K562 (cell line): ENCODE measurements around the gene NF1. TPM values are rescaled to one million over a fixed set of nuclear protein-coding genes. Genes with fewer than 3 reads are reported as not detected.
"Not testable (repeated sequence)": the region's sequence is repeated elsewhere in the genome, so short reads cannot be mapped to it uniquely, and the experiment has no call there.

ENCODE experiments used
- ATAC-seq: fragments of 200-7000 bp; cut with Tn5 transposase; 3 replicates; pipeline ENCODE4 v1.9.1; 2020; ENCODE audit warnings: moderate library complexity
- BruUV-seq: library from RNA; stranded (reverse); fragments of 400-500 nt; replicated peaks from 2 replicates; lab custom pipeline; 2021; lab: Mats Ljungman, UMichigan
- CTCF ChIA-PET: fragments of 300-600 bp; formaldehyde crosslinking; extraction: SDS; loops from one replicate; lab custom pipeline; 2021; ENCODE audit warnings: low intra/inter-chr PET ratio; lab: Yijun Ruan, JAX
- POLR2A ChIA-PET: fragments of 300-600, 350-650 bp; sonication (Branson Sonifier 250); formaldehyde crosslinking; extraction: SDS; loops from one replicate; lab custom pipeline; 2021; ENCODE audit warnings: antibody characterized with exemption, inconsistent platforms; lab: Yijun Ruan, JAX
- DNase-seq, 4 experiments: peaks; one replicate each; pipeline versions ENCODE4 v3.0.0 to v3.0.0-alpha.2; 2011 to 2018; ENCODE audit warnings: low spot score in 3 of 4, mixed read lengths in 3 of 4; ENCODE audit errors: extremely low read depth in 1 of 4
- FAIRE-seq: peaks from 2 replicates; lab custom pipeline; 2011; peaks lifted over from hg19 to GRCh38; lab: Jason Lieb, UNC
- H2AFZ ChIP-seq: 2 replicates; pipeline ENCODE4 v1.6.0; 2011; ENCODE audit warnings: low read depth, low read length, control low read depth, inconsistent platforms
- H3K27ac ChIP-seq: fragments of 200-600 bp; 3 replicates; pipeline ENCODE4 v1.8.0; 2011; ENCODE audit warnings: low read depth, mild to moderate bottlenecking, control low read depth, inconsistent platforms, low read length, moderate library complexity, mixed read lengths; ENCODE audit errors: extremely low read depth
- H3K27me3 ChIP-seq, 2 experiments: fragments of 300-600 bp in 1 of 2; 2 replicates in 1 of 2; 3 replicates in 1 of 2; pipeline versions ENCODE4 v1.6.0 to v1.8.0; 2011; ENCODE audit warnings: inconsistent platforms in 2 of 2, low read length in 2 of 2, mild to moderate bottlenecking in 1 of 2, mixed read lengths in 1 of 2, moderate library complexity in 1 of 2; ENCODE audit not compliant: control insufficient read depth in 2 of 2, insufficient read depth in 2 of 2
- H3K36me3 ChIP-seq: fragments of 300-600 bp; 3 replicates; pipeline ENCODE4 v1.8.0; 2011; ENCODE audit warnings: mild to moderate bottlenecking, low read length, inconsistent platforms; ENCODE audit not compliant: control insufficient read depth, insufficient read depth
- H3K4me1 ChIP-seq, 2 experiments: fragments of 200-600 bp in 1 of 2; replicated peaks in 1 of 2; 2 replicates in 1 of 2; 3 replicates in 1 of 2; pipeline versions ENCODE4 v1.5.1 to v1.8.0; 2011; ENCODE audit warnings: inconsistent platforms in 2 of 2, low read length in 2 of 2, mild to moderate bottlenecking in 1 of 2, mixed read lengths in 1 of 2, moderate library complexity in 1 of 2; ENCODE audit not compliant: control insufficient read depth in 2 of 2, insufficient read depth in 2 of 2
- H3K4me2 ChIP-seq: 2 replicates; pipeline ENCODE4 v1.6.1; 2011; ENCODE audit warnings: low read length, control low read depth, inconsistent platforms, mixed read lengths; ENCODE audit not compliant: insufficient read depth
- H3K4me3 ChIP-seq: fragments of 200-600 bp; sonication (generic), shearing (Covaris generic); 2 replicates; pipeline ENCODE4 v1.5.1; 2016; ENCODE audit warnings: control low read depth, inconsistent platforms
- H3K79me2 ChIP-seq: fragments of 200-600 bp; 3 replicates; pipeline ENCODE4 v1.8.0; 2011; ENCODE audit warnings: low read length, inconsistent platforms; ENCODE audit not compliant: control insufficient read depth, insufficient read depth
- H3K9ac ChIP-seq, 2 experiments: 2 replicates each; pipeline versions ENCODE4 v1.6.0 to v1.6.1; 2011; ENCODE audit warnings: low read depth in 2 of 2, low read length in 2 of 2, control low read depth in 1 of 2, inconsistent platforms in 1 of 2, mild to moderate bottlenecking in 1 of 2, mixed read lengths in 1 of 2; ENCODE audit not compliant: insufficient read depth in 1 of 2
- H3K9me1 ChIP-seq: one replicate; pipeline ENCODE4 v1.6.0; 2011; ENCODE audit warnings: inconsistent platforms, mild to moderate bottlenecking, low read length, moderate library complexity; ENCODE audit not compliant: control insufficient read depth, insufficient read depth
- H3K9me3 ChIP-seq: replicated peaks from 2 replicates; pipeline ENCODE4 v1.5.1; 2011; ENCODE audit warnings: low read depth, low read length, inconsistent platforms; ENCODE audit not compliant: control insufficient read depth, insufficient read depth
- H4K20me1 ChIP-seq: replicated peaks from 2 replicates; pipeline ENCODE4 v1.6.1; 2011; ENCODE audit warnings: low read length, inconsistent platforms, mixed read lengths; ENCODE audit not compliant: control insufficient read depth, insufficient read depth
- CBFA2T2 ChIP-seq: fragments of 450-650 bp; conservative IDR thresholded peaks from 2 replicates; pipeline ENCODE4 v1.6.1; 2017; ENCODE audit warnings: mild to moderate bottlenecking
- CEBPB ChIP-seq: fragments of 450-650 bp; IDR thresholded peaks from 2 replicates; pipeline ENCODE4 v1.6.1; 2016; ENCODE audit warnings: missing genetic modification characterization, missing compliant biosample characterization
- CEBPG ChIP-seq, 3 experiments: fragments of 200-800 bp in 1 of 3; sonication (Bioruptor generic) in 1 of 3; sonication (generic) in 1 of 3; formaldehyde crosslinking in 1 of 3; IDR thresholded peaks in 2 of 3; conservative IDR thresholded peaks in 1 of 3; 2 replicates each; pipeline versions ENCODE4 v1.6.1 to v1.8.0; 2016 to 2022; ENCODE audit warnings: missing compliant biosample characterization in 2 of 3, missing genetic modification characterization in 2 of 3, mild to moderate bottlenecking in 1 of 3, missing genetic modification reagents in 1 of 3
- CREM ChIP-seq: IDR thresholded peaks from 2 replicates; pipeline ENCODE4 v1.6.1; 2014; ENCODE audit warnings: antibody characterized with exemption, low read depth
- DPF2 ChIP-seq: fragments of 450-650 bp; IDR thresholded peaks from 2 replicates; pipeline ENCODE4 v1.6.1; 2016
- WGBS: fragments of 100-300 bp; shearing (Covaris generic); methylation state at CpG from one replicate; pipeline ENCODE4 v1.1.6; 2016; ENCODE audit warnings: low coverage, mixed read lengths; ENCODE audit not compliant: insufficient coverage; ENCODE audit errors: missing lambda C conversion rate; 5-methylcytosine and 5-hydroxymethylcytosine counted together
- in situ Hi-C: fragments of 300-500 bp; cut with MboI; formaldehyde crosslinking; loops from 4 replicates; pipeline ENCODE4 v1.15.0; 2018; ENCODE audit warnings: inconsistent platforms, mixed read lengths
- intact Hi-C: fragments of 100-400 bp; cut with micrococcal nuclease; formaldehyde crosslinking; loops from 2 replicates; pipeline ENCODE4 v1.14.2; 2022
- polyA plus RNA-seq, 8 experiments: library from polyadenylated mRNA; depleted of rRNA in 4 of 8; stranded (reverse) in 5 of 8; unstranded in 3 of 8; fragments of >200 nt; fragmentation: Nextera tagmentation in 2 of 8; fragmentation: Illumina TruSeq in 1 of 8; extraction: Ambion mirVana in 2 of 8; extraction: Trizol in 1 of 8; gene quantifications; 2 replicates each; pipeline versions ENCODE4 v1.2.1 to v1.2.3, GENCODE V29; 2011 to 2014; ENCODE audit warnings: inconsistent platforms in 1 of 8, missing spikeins in 1 of 8
- total RNA-seq, 7 experiments: library from RNA; depleted of rRNA in 6 of 7; stranded (reverse); fragments of >200 nt in 6 of 7; fragmentation: Illumina TruSeq in 2 of 7; extraction: Trizol in 2 of 7; gene quantifications; 2 replicates each; pipeline versions ENCODE4 v1.2.1 to v1.2.3, GENCODE V29; 2011 to 2021; ENCODE audit warnings: low replicate concordance in 1 of 7
- TF ChIP-seq, protein P1 (sequence below), 2 experiments: IDR thresholded peaks in 1 of 2; conservative IDR thresholded peaks in 1 of 2; 2 replicates each; pipeline ENCODE4 v1.6.1; 2016; ENCODE audit warnings: low read depth in 2 of 2, mild to moderate bottlenecking in 1 of 2, missing compliant biosample characterization in 1 of 2, missing genetic modification characterization in 1 of 2, moderate library complexity in 1 of 2
- TF ChIP-seq, protein P2 (sequence below): fragments of 450-650 bp; IDR thresholded peaks from 2 replicates; pipeline ENCODE4 v1.6.1; 2016; ENCODE audit warnings: mild to moderate bottlenecking, moderate library complexity

Gene NF1
- total and polyA plus RNA-seq, 9 of the 15 experiments (the other 6 are each of a cell fraction or from before 2014, with no cell fraction given), result 3.4 to 41.9 (median 24.3) TPM

DNA sequence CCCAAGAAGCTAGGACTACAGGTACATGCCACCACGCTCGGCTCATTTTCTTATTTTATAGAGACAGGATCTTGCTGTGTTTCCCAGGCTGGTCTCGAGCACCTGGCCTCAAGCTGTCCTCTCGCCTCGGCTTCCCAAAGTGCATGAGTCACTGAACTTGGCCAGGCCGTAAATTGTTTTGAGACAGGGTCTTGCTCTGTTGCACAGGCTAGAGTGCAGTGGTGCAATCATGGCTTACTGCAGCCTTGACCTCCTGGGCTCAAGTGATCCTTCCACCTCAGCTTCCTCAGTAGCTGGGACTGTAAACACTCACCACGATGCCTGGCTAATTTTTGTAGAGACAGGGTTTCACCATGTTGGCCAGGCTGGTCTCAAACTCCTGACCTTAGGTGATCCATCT, 18.6 kb downstream of the NF1 start:
- H2AFZ ChIP-seq, H3K27me3 ChIP-seq, H4K20me1 ChIP-seq, H3K4me3 ChIP-seq, intact Hi-C loops, H3K9ac ChIP-seq, H3K4me1 ChIP-seq, H3K36me3 ChIP-seq, H3K9me1 ChIP-seq, in situ Hi-C loops, BruUV-seq, H3K9me3 ChIP-seq, CTCF ChIA-PET: not testable (repeated sequence)
- FAIRE-seq (peak; percentile 79), DNase-seq (peak in 1 of 4 experiments; percentile 70), ATAC-seq (peak; percentile 89)
- POLR2A ChIA-PET, result interaction anchor here (1.5 to 1.8 kb wide), 3 partner anchors 10 to 18 kb away, joined by 5 to 8 read pairs (median 6); partner anchors contain the start of gene NF1
- Histone ChIP-seq H3K79me2 (peaks cover 72% of the 10 kb centered on the region), H3K4me2 (peak overlapping the region; percentile 14; the same call in 1 of the 2 replicates), H3K27ac (peak overlapping the region; percentile 48; the same call in 2 of the 3 replicates)
- 25% methylated on average over 7 of the region's 7 CpGs for WGBS
- TF ChIP-seq, protein P1, sequence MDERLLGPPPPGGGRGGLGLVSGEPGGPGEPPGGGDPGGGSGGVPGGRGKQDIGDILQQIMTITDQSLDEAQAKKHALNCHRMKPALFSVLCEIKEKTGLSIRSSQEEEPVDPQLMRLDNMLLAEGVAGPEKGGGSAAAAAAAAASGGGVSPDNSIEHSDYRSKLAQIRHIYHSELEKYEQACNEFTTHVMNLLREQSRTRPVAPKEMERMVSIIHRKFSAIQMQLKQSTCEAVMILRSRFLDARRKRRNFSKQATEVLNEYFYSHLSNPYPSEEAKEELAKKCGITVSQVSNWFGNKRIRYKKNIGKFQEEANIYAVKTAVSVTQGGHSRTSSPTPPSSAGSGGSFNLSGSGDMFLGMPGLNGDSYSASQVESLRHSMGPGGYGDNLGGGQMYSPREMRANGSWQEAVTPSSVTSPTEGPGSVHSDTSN (CRISPR knock-in tag; IDR thresholded peaks at IDR 0.05; ENCODE audit: low read depth), result not testable (repeated sequence)
- TF ChIP-seq, protein P1 (tag; conservative IDR thresholded peaks at IDR 0.05; ENCODE audit: low read depth), result peak; percentile 90
- TF ChIP-seq DPF2, result peak; percentile 64; the same call in 1 of the 2 replicates
- peak; percentile 57; the same call in 1 of the 2 replicates for TF ChIP-seq CEBPG (CRISPR knock-in tag; IDR thresholded peaks at IDR 0.05)
- TF ChIP-seq CEBPG (tag; conservative IDR thresholded peaks at IDR 0.05 in 1 of 2, IDR thresholded peaks at IDR 0.05 in 1 of 2), result peak in 1 of 2 experiments; percentile 59; a peak in 2 of 4 replicates
- 0 out of 2 replicates have a peak, but pooled peaks have one; percentile 4 for TF ChIP-seq CBFA2T2
- TF ChIP-seq CEBPB (tag), result peak; percentile 90
- peak; percentile 5; the same call in 1 of the 2 replicates for TF ChIP-seq CREM
- TF ChIP-seq, protein P2, sequence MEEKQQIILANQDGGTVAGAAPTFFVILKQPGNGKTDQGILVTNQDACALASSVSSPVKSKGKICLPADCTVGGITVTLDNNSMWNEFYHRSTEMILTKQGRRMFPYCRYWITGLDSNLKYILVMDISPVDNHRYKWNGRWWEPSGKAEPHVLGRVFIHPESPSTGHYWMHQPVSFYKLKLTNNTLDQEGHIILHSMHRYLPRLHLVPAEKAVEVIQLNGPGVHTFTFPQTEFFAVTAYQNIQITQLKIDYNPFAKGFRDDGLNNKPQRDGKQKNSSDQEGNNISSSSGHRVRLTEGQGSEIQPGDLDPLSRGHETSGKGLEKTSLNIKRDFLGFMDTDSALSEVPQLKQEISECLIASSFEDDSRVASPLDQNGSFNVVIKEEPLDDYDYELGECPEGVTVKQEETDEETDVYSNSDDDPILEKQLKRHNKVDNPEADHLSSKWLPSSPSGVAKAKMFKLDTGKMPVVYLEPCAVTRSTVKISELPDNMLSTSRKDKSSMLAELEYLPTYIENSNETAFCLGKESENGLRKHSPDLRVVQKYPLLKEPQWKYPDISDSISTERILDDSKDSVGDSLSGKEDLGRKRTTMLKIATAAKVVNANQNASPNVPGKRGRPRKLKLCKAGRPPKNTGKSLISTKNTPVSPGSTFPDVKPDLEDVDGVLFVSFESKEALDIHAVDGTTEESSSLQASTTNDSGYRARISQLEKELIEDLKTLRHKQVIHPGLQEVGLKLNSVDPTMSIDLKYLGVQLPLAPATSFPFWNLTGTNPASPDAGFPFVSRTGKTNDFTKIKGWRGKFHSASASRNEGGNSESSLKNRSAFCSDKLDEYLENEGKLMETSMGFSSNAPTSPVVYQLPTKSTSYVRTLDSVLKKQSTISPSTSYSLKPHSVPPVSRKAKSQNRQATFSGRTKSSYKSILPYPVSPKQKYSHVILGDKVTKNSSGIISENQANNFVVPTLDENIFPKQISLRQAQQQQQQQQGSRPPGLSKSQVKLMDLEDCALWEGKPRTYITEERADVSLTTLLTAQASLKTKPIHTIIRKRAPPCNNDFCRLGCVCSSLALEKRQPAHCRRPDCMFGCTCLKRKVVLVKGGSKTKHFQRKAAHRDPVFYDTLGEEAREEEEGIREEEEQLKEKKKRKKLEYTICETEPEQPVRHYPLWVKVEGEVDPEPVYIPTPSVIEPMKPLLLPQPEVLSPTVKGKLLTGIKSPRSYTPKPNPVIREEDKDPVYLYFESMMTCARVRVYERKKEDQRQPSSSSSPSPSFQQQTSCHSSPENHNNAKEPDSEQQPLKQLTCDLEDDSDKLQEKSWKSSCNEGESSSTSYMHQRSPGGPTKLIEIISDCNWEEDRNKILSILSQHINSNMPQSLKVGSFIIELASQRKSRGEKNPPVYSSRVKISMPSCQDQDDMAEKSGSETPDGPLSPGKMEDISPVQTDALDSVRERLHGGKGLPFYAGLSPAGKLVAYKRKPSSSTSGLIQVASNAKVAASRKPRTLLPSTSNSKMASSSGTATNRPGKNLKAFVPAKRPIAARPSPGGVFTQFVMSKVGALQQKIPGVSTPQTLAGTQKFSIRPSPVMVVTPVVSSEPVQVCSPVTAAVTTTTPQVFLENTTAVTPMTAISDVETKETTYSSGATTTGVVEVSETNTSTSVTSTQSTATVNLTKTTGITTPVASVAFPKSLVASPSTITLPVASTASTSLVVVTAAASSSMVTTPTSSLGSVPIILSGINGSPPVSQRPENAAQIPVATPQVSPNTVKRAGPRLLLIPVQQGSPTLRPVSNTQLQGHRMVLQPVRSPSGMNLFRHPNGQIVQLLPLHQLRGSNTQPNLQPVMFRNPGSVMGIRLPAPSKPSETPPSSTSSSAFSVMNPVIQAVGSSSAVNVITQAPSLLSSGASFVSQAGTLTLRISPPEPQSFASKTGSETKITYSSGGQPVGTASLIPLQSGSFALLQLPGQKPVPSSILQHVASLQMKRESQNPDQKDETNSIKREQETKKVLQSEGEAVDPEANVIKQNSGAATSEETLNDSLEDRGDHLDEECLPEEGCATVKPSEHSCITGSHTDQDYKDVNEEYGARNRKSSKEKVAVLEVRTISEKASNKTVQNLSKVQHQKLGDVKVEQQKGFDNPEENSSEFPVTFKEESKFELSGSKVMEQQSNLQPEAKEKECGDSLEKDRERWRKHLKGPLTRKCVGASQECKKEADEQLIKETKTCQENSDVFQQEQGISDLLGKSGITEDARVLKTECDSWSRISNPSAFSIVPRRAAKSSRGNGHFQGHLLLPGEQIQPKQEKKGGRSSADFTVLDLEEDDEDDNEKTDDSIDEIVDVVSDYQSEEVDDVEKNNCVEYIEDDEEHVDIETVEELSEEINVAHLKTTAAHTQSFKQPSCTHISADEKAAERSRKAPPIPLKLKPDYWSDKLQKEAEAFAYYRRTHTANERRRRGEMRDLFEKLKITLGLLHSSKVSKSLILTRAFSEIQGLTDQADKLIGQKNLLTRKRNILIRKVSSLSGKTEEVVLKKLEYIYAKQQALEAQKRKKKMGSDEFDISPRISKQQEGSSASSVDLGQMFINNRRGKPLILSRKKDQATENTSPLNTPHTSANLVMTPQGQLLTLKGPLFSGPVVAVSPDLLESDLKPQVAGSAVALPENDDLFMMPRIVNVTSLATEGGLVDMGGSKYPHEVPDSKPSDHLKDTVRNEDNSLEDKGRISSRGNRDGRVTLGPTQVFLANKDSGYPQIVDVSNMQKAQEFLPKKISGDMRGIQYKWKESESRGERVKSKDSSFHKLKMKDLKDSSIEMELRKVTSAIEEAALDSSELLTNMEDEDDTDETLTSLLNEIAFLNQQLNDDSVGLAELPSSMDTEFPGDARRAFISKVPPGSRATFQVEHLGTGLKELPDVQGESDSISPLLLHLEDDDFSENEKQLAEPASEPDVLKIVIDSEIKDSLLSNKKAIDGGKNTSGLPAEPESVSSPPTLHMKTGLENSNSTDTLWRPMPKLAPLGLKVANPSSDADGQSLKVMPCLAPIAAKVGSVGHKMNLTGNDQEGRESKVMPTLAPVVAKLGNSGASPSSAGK, result peak; percentile 28; the same call in 1 of the 2 replicates
